Duodenal mucosa (tissue), 2 donors: ENCODE data around the gene SCT.

Experiments used
- H3K27ac ChIP-seq: one replicate; pipeline ENCODE4 v1.7.0; 2013; ENCODE audit warnings: low read depth, low read length
- H3K27me3 ChIP-seq, 2 donors: one replicate each; pipeline ENCODE4 v1.7.0; 2013; ENCODE audit warnings: low read length in 2 of 2, control low read depth in 1 of 2; ENCODE audit not compliant: insufficient read depth in 2 of 2, control insufficient read depth in 1 of 2
- H3K36me3 ChIP-seq, 2 donors: one replicate each; pipeline ENCODE4 v1.7.0; 2013; ENCODE audit warnings: low read length in 2 of 2, control low read depth in 1 of 2; ENCODE audit not compliant: insufficient read depth in 2 of 2, control insufficient read depth in 1 of 2
- H3K4me1 ChIP-seq, 2 donors: one replicate each; pipeline ENCODE4 v1.7.0; 2013; ENCODE audit warnings: low read length in 2 of 2, control low read depth in 1 of 2; ENCODE audit not compliant: insufficient read depth in 2 of 2, control insufficient read depth in 1 of 2
- H3K4me3 ChIP-seq, 2 donors: one replicate each; pipeline ENCODE4 v1.7.0; 2013; ENCODE audit warnings: low read length in 2 of 2, low read depth in 1 of 2
- H3K9ac ChIP-seq, 2 donors: one replicate each; pipeline ENCODE4 v1.7.0; 2013; ENCODE audit warnings: low read length in 2 of 2, low read depth in 1 of 2
- H3K9me3 ChIP-seq, 2 donors: one replicate each; pipeline ENCODE4 v1.7.0; 2013; ENCODE audit warnings: low read length in 2 of 2, control low read depth in 1 of 2; ENCODE audit not compliant: control insufficient read depth in 1 of 2

The SCT gene

DNA sequence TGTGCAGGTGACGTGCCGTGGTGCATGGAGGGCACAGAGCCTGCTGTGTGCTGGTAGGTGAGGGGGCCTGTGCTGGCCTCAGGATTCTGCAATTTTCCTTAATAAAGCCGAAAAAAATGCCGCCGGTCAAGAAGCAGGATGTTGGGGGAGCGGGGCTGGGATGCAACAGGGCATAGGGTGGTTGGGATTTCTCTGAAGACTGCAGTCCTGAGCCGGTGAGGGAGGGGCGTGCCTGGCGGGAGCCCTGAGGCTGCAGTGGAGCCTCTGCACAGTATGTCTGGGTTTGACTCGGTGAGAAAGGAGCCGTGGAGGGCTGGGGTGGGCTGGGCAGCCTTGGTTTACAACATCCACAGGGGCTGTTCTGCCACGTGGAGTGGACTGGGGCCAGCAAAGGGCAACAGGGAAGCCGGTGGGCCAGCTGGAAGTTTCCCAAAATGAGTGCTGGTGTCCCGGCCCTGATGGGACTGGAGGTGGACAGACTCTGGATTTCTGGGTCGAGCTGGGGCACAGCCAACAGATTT lies 3.6 kb downstream of the SCT start:
- H3K9ac ChIP-seq = peak overlapping the region in 1 of 2 donors; percentile 15
- no peaks in the 10 kb centered on the region for H3K9me3 ChIP-seq
- H3K4me3 ChIP-seq = peak overlapping the region; percentile 74 to 77
- no peaks in the 10 kb centered on the region for H3K27me3 ChIP-seq
- peak overlapping the region; percentile 20 for H3K27ac ChIP-seq
- peaks cover 6 to 21% of the 10 kb centered on the region in 2 donors for H3K36me3 ChIP-seq
- H3K4me1 ChIP-seq = peaks cover 10 to 17% of the 10 kb centered on the region in 2 donors

DNA sequence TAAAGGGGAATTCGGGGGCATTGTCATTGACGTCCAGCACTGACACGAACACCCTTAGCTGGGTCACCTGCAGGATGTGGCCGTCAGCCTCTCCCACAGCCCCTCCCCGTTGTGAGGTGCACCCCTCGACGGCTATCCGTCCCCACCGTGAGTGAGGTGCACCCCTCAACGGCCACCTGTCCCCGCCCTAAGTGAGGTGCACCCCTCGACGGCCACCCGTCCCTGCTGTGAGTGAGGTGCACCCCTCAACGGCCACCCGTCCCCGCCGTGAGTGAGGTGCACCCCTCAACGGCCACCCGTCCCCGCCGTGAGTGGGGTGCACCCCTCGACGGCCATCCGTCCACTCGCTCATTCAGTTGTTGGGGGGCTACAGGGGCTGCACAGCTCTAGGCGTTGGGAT lies 5.1 kb downstream of the SCT start:
- Histone ChIP-seq H3K36me3 (peaks cover 6 to 25% of the 10 kb centered on the region in 2 donors), H3K9ac (no peak overlapping the region), H3K9me3 (no peaks in the 10 kb centered on the region), H3K27ac (no peak overlapping the region), H3K27me3 (no peaks in the 10 kb centered on the region), H3K4me1 (peaks cover 10 to 15% of the 10 kb centered on the region in 2 donors), H3K4me3 (no peak overlapping the region)

DNA sequence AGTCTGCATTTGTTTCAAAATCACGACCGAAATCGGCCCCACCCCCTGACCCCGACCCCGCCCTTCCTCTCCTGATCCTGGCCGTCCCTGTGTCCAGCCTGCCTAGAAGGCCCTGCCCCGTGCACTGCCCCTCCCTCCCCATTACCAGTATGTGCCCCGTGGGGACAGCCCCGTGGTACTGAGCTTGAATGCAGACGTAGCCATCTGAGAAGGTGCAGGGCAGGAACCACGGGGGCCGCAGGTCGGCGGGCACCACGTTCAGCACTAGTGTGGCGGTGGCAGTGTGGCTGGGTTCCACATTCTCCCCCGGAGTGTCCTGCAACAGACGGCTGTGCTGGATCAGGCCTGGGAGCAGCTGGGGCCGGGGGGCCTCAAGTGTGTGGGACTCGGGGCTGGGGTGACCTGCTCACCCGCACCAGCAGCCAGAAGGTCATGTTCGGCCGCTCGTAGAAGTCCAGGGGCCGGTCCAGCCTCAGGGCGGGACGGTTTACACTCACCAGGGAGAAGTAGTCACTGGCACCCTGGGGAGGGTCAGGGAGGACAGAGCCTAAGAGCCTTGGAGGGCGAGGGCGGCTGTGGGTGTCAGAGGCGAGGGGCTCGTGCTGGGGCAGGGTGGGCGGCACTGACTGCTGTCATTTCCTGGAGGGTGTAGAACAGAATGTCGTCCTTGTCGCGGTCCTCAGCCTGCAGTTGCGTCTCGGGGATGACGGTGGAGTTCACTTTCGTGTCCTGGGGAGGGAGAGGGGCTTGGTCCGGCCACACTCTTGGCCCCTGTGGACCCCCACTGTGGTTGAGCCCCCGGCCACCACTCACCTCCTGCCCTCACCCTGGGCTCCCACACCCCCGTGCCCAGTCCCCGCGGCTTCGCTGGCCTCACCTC lies 5.8 kb downstream of the SCT start:
- Histone ChIP-seq H3K4me1 (peaks cover 12 to 15% of the 10 kb centered on the region in 2 donors), H3K9me3 (no peaks in the 10 kb centered on the region), H3K4me3 (no peak overlapping the region), H3K27me3 (no peaks in the 10 kb centered on the region), H3K36me3 (peaks cover 6 to 25% of the 10 kb centered on the region in 2 donors), H3K27ac (no peak overlapping the region), H3K9ac (no peak overlapping the region)

DNA sequence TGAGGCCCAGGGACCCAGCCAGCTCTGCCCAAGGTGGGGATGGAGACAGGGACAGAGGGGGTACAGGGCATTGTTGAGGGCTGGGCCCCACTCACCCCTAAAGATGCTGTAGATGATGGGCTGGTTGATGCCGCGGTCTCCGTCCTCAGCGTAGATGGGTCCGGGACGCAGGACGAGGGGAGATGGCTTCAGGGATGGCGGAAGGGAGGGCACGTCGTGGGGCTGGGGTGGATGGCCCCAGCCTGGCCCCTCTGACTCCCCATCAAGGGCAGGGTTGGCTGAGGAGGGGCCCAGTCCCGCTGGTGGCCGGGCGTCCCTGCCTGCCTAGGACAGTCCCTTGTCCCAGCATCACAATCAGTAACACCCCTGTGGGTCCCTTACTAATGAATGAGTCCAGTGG lies 6.8 kb downstream of the SCT start:
- Histone ChIP-seq H3K9me3 (no peaks in the 10 kb centered on the region), H3K9ac (no peak overlapping the region), H3K4me3 (no peak overlapping the region), H3K4me1 (peaks cover 6 to 13% of the 10 kb centered on the region in 2 donors), H3K27ac (no peak overlapping the region), H3K27me3 (no peaks in the 10 kb centered on the region), H3K36me3 (peaks cover 6 to 25% of the 10 kb centered on the region in 2 donors)

DNA sequence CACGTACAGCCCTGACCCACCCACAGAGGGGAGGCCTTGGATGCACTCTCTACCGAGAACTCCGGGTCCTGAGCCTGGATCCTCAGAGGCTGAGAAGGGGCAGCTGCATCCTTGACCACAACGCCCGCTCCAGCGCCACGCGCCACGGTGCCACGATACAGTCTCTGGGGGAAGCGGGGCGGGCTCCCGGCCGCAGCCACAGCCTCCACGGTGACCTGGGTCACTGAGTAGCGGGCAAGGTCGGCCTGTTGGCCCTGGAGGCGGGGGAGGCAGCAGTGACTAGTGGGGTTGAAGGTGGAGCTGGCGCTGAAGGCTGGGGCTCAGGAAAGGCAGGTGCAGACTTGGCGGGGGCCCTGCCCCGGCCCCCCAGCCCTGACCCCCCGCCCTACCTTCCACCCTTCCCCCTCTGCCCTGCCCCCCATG lies 7.3 kb downstream of the SCT start:
- H3K27ac ChIP-seq = no peak overlapping the region
- peaks cover 6 to 25% of the 10 kb centered on the region in 2 donors for H3K36me3 ChIP-seq
- no peak overlapping the region for H3K9ac ChIP-seq
- H3K4me3 ChIP-seq = no peak overlapping the region
- H3K9me3 ChIP-seq = no peaks in the 10 kb centered on the region
- H3K27me3 ChIP-seq = no peaks in the 10 kb centered on the region
- peaks cover 11 to 19% of the 10 kb centered on the region in 2 donors for H3K4me1 ChIP-seq

DNA sequence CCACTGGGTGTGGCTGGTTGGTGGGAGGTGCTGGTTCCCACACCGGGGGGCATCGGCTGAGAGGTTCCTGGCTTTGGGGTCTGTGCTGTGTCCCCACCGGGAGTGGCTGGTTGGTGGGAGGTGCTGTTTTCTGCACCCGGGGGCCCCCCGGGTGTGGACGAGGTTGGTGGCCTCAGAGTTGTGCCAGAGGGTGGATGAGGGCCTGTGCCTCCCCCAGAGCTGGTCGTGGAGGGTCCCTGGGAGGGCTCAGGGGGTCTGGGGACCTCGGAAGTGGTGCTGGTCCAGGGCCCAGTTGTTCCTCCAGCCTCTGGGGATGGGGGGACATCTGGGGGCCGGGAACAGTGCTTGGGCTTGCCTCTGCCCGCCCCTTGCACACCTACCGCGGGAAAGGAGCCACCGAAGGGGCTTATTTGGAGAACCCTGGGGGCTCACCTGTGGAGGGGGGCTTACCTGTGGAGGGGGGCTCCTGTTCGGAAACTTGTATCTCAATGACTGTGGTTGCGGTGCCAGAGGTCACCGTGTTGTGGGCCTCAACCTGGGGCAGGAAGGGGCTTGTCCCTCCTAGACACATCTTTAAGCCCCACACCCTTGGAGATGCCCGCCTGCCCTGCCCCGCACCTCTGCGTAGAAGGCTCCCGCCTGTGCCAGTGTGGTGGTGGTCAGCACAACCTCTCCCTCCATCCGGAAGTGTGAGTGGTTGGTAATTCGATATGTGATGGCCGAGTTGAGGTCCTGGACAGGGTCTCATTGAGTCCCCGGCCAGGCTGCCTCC lies 7.9 kb downstream of the SCT start:
- H3K4me3 ChIP-seq = no peak overlapping the region
- H3K36me3 ChIP-seq = peaks cover 6 to 31% of the 10 kb centered on the region in 2 donors
- no peak overlapping the region for H3K9ac ChIP-seq
- no peaks in the 10 kb centered on the region for H3K9me3 ChIP-seq
- no peaks in the 10 kb centered on the region for H3K27me3 ChIP-seq
- H3K27ac ChIP-seq = no peak overlapping the region
- peaks cover 17 to 25% of the 10 kb centered on the region in 2 donors for H3K4me1 ChIP-seq

DNA sequence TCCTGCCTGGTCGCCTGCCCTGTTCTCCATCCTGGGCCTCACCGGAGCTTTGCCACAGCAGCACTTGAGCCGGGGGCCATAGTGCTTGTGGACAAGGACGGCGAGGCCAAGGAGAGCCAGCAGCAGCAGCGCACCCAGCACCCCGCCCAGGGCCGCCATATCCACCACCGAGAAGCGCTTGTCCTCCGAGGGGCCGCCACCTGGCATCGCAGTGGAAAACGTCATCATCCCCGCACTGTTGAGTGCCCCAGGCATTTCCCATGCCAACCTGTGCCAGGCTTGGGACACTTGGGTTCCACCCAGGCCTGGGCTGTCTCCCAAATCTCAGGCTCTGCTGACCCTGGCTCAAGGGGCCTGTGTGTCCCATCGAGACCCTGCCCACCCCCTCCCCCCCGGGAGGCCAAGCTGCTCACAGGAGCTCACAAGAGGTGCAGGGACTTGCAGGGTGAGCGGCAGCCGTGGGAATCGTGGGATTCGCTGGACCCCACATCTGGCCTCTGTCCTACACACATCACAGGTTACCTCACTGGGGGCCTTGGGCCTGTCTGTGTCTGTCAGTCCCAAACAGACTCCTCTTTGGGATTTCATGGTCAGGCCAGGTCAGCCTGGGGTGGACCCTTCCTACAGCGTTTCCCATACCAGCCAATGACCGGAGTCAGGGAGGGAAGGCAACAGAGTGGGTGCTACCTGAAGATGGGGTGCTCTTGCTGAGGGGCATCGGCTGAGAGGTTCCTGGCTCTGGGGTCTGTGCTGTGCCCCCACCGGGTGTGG lies 8.9 kb downstream of the SCT start:
- Histone ChIP-seq H3K9me3 (no peaks in the 10 kb centered on the region), H3K27me3 (no peaks in the 10 kb centered on the region), H3K4me1 (peaks cover 24 to 29% of the 10 kb centered on the region in 2 donors), H3K27ac (no peak overlapping the region), H3K4me3 (no peak overlapping the region), H3K9ac (no peak overlapping the region), H3K36me3 (peaks cover 8 to 34% of the 10 kb centered on the region in 2 donors)

DNA sequence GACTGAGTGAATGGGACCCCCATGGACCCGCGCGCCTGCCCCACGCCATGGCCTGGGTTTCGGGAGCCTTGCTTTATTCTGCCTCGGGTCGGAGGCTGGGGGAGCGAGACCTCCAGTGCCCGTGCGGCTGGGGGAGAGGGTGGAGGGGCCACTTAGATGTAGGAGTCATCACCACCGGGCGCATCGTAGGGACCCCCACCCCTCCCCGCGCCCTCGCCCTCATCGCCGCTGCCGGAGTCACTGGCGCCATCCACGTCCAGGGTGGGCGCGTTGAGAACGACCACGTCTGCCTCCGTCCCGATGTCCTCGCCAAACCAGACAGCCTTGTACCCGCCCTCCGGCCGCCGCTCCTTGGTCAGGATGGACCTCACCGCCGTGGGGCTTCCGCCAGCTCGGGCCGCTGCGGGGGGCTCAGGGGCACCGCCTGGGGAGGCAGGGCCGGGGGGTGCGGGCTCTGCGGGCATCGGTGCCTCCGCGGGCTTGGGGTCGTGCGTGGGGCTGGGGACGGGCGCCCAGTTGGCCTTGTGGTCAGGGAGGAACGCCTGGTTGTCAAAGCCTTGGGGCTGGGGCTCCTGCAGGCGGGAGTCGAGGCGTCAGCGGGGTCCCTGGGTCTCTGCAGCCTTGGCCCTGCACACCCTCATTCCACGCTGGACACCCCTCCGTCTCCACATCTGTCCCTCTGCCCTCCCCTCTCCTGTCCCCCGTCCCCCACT lies 9.6 kb downstream of the SCT start:
- H3K27me3 ChIP-seq = no peaks in the 10 kb centered on the region
- H3K27ac ChIP-seq = no peak overlapping the region
- H3K9ac ChIP-seq = no peak overlapping the region
- H3K36me3 ChIP-seq = peaks cover 12 to 41% of the 10 kb centered on the region in 2 donors
- peaks cover 32 to 36% of the 10 kb centered on the region in 2 donors for H3K4me1 ChIP-seq
- H3K4me3 ChIP-seq = no peak overlapping the region
- H3K9me3 ChIP-seq = no peaks in the 10 kb centered on the region
